H9 (cell line): ENCODE data around the gene EFCAB5. TPM values are rescaled to one million over a fixed set of nuclear protein-coding genes. Genes with fewer than 3 reads are reported as not detected.

Source experiments
- DNase-seq: peaks from one replicate; pipeline ENCODE4 v3.0.0-alpha.2; 2017
- H2AFZ ChIP-seq: one replicate; pipeline ENCODE4 v1.6.1; 2013; ENCODE audit warnings: mild to moderate bottlenecking, low read length, control low read depth, moderate library complexity
- H2AK5ac ChIP-seq: 2 replicates; pipeline ENCODE4 v1.6.1; 2013; ENCODE audit warnings: low read length, control low read depth, mixed read lengths; ENCODE audit not compliant: insufficient read length
- H2BK120ac ChIP-seq: one replicate; pipeline ENCODE4 v1.6.1; 2013; ENCODE audit warnings: low read depth, mild to moderate bottlenecking, low read length, control low read depth, inconsistent platforms; ENCODE audit not compliant: poor library complexity, severe bottlenecking
- H2BK12ac ChIP-seq: 2 replicates; pipeline ENCODE4 v1.6.1; 2013; ENCODE audit warnings: low read length, control low read depth, mixed read lengths, low read depth; ENCODE audit not compliant: insufficient read length
- H2BK15ac ChIP-seq: 2 replicates; pipeline ENCODE4 v1.6.1; 2013; ENCODE audit warnings: low read depth, low read length, control low read depth
- H2BK20ac ChIP-seq: one replicate; pipeline ENCODE4 v1.6.1; 2013; ENCODE audit warnings: low read depth, mild to moderate bottlenecking, low read length, control low read depth, inconsistent platforms; ENCODE audit not compliant: poor library complexity, severe bottlenecking
- H2BK5ac ChIP-seq: 2 replicates; pipeline ENCODE4 v1.6.1; 2013; ENCODE audit warnings: low read length, control low read depth, mixed read lengths; ENCODE audit not compliant: insufficient read length
- H3K14ac ChIP-seq: 2 replicates; pipeline ENCODE4 v1.6.1; 2013; ENCODE audit warnings: low read length, control low read depth; ENCODE audit not compliant: insufficient read depth
- H3K18ac ChIP-seq: 2 replicates; pipeline ENCODE4 v1.6.1; 2013; ENCODE audit warnings: low read depth, mild to moderate bottlenecking, mixed read lengths, low read length, control low read depth; ENCODE audit not compliant: insufficient read length
- H3K23ac ChIP-seq: 2 replicates; pipeline ENCODE4 v1.6.1; 2013; ENCODE audit warnings: low read length, control low read depth, mixed read lengths, low read depth; ENCODE audit not compliant: insufficient read length
- H3K23me2 ChIP-seq: 2 replicates; pipeline ENCODE4 v1.6.1; 2013; ENCODE audit warnings: low read depth, mild to moderate bottlenecking, mixed read lengths, low read length, control low read depth; ENCODE audit not compliant: insufficient read length, poor library complexity, severe bottlenecking
- H3K27ac ChIP-seq: 2 replicates; pipeline ENCODE4 v1.5.1; 2013; ENCODE audit warnings: low read length, control low read depth, mixed read lengths, low read depth; ENCODE audit not compliant: insufficient read length
- H3K27me3 ChIP-seq: 2 replicates; pipeline ENCODE4 v1.6.1; 2013; ENCODE audit warnings: low read length, control low read depth, inconsistent platforms; ENCODE audit not compliant: insufficient read depth
- H3K4ac ChIP-seq: 2 replicates; pipeline ENCODE4 v1.6.1; 2013; ENCODE audit warnings: low read depth, mild to moderate bottlenecking, control low read depth, inconsistent platforms, low read length, moderate library complexity
- H3K4me1 ChIP-seq: 2 replicates; pipeline ENCODE4 v1.6.1; 2013; ENCODE audit warnings: low read length, control low read depth, inconsistent platforms; ENCODE audit not compliant: insufficient read depth
- H3K4me2 ChIP-seq: 2 replicates; pipeline ENCODE4 v1.6.1; 2013; ENCODE audit warnings: low read length, control low read depth, mixed read lengths; ENCODE audit not compliant: insufficient read length, insufficient read depth
- H3K56ac ChIP-seq: 2 replicates; pipeline ENCODE4 v1.6.1; 2013; ENCODE audit warnings: low read depth, mild to moderate bottlenecking, mixed read lengths, low read length, control low read depth; ENCODE audit not compliant: insufficient read length
- H3K79me1 ChIP-seq: 2 replicates; pipeline ENCODE4 v1.6.1; 2013; ENCODE audit warnings: low read depth, mild to moderate bottlenecking, moderate library complexity, low read length, control low read depth, inconsistent platforms; ENCODE audit not compliant: insufficient read depth, poor library complexity, severe bottlenecking
- H3K79me2 ChIP-seq: 2 replicates; pipeline ENCODE4 v1.6.1; 2013; ENCODE audit warnings: low read length, control low read depth, inconsistent platforms; ENCODE audit not compliant: insufficient read depth
- H3K9ac ChIP-seq: 2 replicates; pipeline ENCODE4 v1.6.1; 2013; ENCODE audit warnings: low read length, control low read depth, mixed read lengths; ENCODE audit not compliant: insufficient read length; ENCODE audit errors: extremely low read depth
- H3K9me3 ChIP-seq: one replicate; pipeline ENCODE4 v1.6.1; 2013; ENCODE audit warnings: low read depth, low read length, inconsistent platforms; ENCODE audit not compliant: control insufficient read depth
- H3T11ph ChIP-seq: one replicate; pipeline ENCODE4 v1.6.1; 2013; ENCODE audit warnings: mild to moderate bottlenecking, low read length, control low read depth, inconsistent platforms
- H4K20me1 ChIP-seq: one replicate; pipeline ENCODE4 v1.6.1; 2013; ENCODE audit not compliant: control insufficient read depth, insufficient read length, insufficient read depth
- H4K5ac ChIP-seq: 2 replicates; pipeline ENCODE4 v1.6.1; 2013; ENCODE audit warnings: low read depth, mild to moderate bottlenecking, mixed read lengths, low read length, control low read depth; ENCODE audit not compliant: insufficient read length
- H4K8ac ChIP-seq: replicated peaks from 2 replicates; pipeline ENCODE4 v1.6.1; 2013; ENCODE audit warnings: low read length, control low read depth, mixed read lengths, low read depth; ENCODE audit not compliant: insufficient read length
- H4K91ac ChIP-seq: 2 replicates; pipeline ENCODE4 v1.6.1; 2013; ENCODE audit warnings: low read depth, mild to moderate bottlenecking, moderate library complexity, mixed read lengths, low read length, control low read depth; ENCODE audit not compliant: insufficient read length
- H3K27ac Mint-ChIP-seq, 3 experiments: 2 replicates in 2 of 3; 3 replicates in 1 of 3; pipeline ENCODE4 v1.8.0; 2020 to 2021; ENCODE audit warnings: mixed read lengths in 3 of 3, mild to moderate bottlenecking in 1 of 3, moderate library complexity in 1 of 3
- H3K27me3 Mint-ChIP-seq: 2 replicates; pipeline ENCODE4 v1.8.0; 2021; ENCODE audit warnings: low read depth, mild to moderate bottlenecking, moderate library complexity, mixed read lengths
- H3K36me3 Mint-ChIP-seq, 3 experiments: 2 replicates in 2 of 3; 3 replicates in 1 of 3; pipeline ENCODE4 v1.8.0; 2020 to 2021; ENCODE audit warnings: low read depth in 3 of 3, mixed read lengths in 3 of 3; ENCODE audit not compliant: insufficient read depth in 1 of 3
- H3K4me1 Mint-ChIP-seq, 2 experiments: 2 replicates each; pipeline ENCODE4 v1.8.0; 2020; ENCODE audit warnings: mixed read lengths in 2 of 2
- H3K4me3 Mint-ChIP-seq, 2 experiments: 2 replicates in 1 of 2; 3 replicates in 1 of 2; pipeline ENCODE4 v1.8.0; 2020 to 2021; ENCODE audit warnings: mild to moderate bottlenecking in 2 of 2, mixed read lengths in 2 of 2, moderate library complexity in 1 of 2
- H3K9me3 Mint-ChIP-seq, 2 experiments: 2 replicates in 1 of 2; 3 replicates in 1 of 2; pipeline ENCODE4 v1.8.0; 2020; ENCODE audit warnings: mild to moderate bottlenecking in 2 of 2, mixed read lengths in 2 of 2, moderate library complexity in 1 of 2
- WGBS: extraction: QIAGEN DNeasy Blood & Tissue Kit; methylation state at CpG from one replicate; pipeline ENCODE4 v1.1.7; 2013; ENCODE audit warnings: missing lambda C conversion rate, low lambda C conversion rate, mixed read lengths; ENCODE audit not compliant: insufficient read length; ENCODE audit errors: extremely low coverage; 5-methylcytosine and 5-hydroxymethylcytosine counted together
- total RNA-seq: library from RNA; stranded (reverse); gene quantifications from 2 replicates; pipeline ENCODE4 v1.2.1, GENCODE V29; 2021
- TF ChIP-seq, protein P1 (sequence below): fragments of 200-600 bp; sonication (generic); conservative IDR thresholded peaks from 3 replicates; pipeline ENCODE4 v1.8.0; 2021; ENCODE audit warnings: antibody characterized with exemption, mild to moderate bottlenecking

The EFCAB5 gene
- total RNA-seq, 1 experiment from 2014 or later = not detected

DNA sequence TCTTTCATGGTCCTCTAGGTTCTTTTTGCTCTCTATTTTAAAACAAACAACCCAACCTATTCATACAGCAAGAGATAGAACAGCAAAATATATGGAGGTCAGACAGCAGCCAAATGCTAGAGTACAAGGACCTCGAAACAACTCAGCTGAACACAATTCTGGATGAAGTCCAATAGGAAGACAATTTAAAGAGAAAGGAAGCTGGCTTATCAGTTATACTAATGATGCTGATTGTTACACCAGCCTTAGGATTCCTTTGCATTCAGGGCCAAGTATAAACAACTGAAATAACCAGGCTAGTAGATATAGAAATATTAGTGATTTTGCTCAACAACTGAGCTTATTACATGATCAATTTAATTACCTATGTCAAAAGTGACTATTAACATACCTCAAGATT lies 13.9 kb upstream of the EFCAB5 start:
- H3K18ac ChIP-seq = no peak overlapping the region
- H3K27me3 Mint-ChIP-seq = no peaks in the 10 kb centered on the region
- H3K23ac ChIP-seq = no peak overlapping the region
- H4K20me1 ChIP-seq = no peaks in the 10 kb centered on the region
- no peaks in the 10 kb centered on the region for H3K36me3 Mint-ChIP-seq
- no peak overlapping the region for H3K27ac ChIP-seq
- no peak overlapping the region for H2BK15ac ChIP-seq
- TF ChIP-seq, protein P1, sequence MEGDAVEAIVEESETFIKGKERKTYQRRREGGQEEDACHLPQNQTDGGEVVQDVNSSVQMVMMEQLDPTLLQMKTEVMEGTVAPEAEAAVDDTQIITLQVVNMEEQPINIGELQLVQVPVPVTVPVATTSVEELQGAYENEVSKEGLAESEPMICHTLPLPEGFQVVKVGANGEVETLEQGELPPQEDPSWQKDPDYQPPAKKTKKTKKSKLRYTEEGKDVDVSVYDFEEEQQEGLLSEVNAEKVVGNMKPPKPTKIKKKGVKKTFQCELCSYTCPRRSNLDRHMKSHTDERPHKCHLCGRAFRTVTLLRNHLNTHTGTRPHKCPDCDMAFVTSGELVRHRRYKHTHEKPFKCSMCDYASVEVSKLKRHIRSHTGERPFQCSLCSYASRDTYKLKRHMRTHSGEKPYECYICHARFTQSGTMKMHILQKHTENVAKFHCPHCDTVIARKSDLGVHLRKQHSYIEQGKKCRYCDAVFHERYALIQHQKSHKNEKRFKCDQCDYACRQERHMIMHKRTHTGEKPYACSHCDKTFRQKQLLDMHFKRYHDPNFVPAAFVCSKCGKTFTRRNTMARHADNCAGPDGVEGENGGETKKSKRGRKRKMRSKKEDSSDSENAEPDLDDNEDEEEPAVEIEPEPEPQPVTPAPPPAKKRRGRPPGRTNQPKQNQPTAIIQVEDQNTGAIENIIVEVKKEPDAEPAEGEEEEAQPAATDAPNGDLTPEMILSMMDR = no peak
- no peaks in the 10 kb centered on the region for H3K79me1 ChIP-seq
- no CpG with 5 or more reads among the region's 1 CpG for WGBS
- no peak overlapping the region for H3K4me2 ChIP-seq
- H3K9ac ChIP-seq = no peak overlapping the region
- no peaks in the 10 kb centered on the region for H3K9me3 ChIP-seq
- H3K27ac Mint-ChIP-seq = no peak overlapping the region
- H3K4me3 Mint-ChIP-seq = no peak overlapping the region
- H2AFZ ChIP-seq = no peak overlapping the region
- H2BK20ac ChIP-seq = no peak overlapping the region
- peaks cover 11% of the 10 kb centered on the region for H3K23me2 ChIP-seq
- H3K4me1 ChIP-seq = peaks cover 2% of the 10 kb centered on the region; the same call in 1 of the 2 replicates
- no peak overlapping the region for H2BK5ac ChIP-seq
- no peak overlapping the region for H3K14ac ChIP-seq
- no peak overlapping the region for H3K56ac ChIP-seq
- DNase-seq = no peak
- H3K4me1 Mint-ChIP-seq = peaks cover 4 to 5% of the 10 kb centered on the region in 2 experiments
- no peaks in the 10 kb centered on the region for H3K27me3 ChIP-seq
- H3T11ph ChIP-seq = no peak overlapping the region
- H3K4ac ChIP-seq = no peak overlapping the region
- peaks cover 4% of the 10 kb centered on the region; the same call in 1 of the 2 replicates for H3K79me2 ChIP-seq
- H2AK5ac ChIP-seq = no peak overlapping the region
- no peaks in the 10 kb centered on the region; a peak in 1 of 5 replicates for H3K9me3 Mint-ChIP-seq
- no peak overlapping the region for H2BK12ac ChIP-seq
- H4K8ac ChIP-seq = no peak overlapping the region
- H4K91ac ChIP-seq = no peak overlapping the region
- H4K5ac ChIP-seq = no peak overlapping the region
- H2BK120ac ChIP-seq = no peak overlapping the region
